Ascending aorta (tissue), 2 donors: ENCODE data around the gene SSBP2. TPM values are rescaled to one million over a fixed set of nuclear protein-coding genes. Genes with fewer than 3 reads are reported as not detected.

Experiments used
- DNase-seq, 2 donors: peaks; one replicate each; pipeline ENCODE4 v3.0.0-alpha.2; 2019; ENCODE audit warnings: low spot score in 2 of 2
- H3K27ac ChIP-seq, 2 donors: fragments of 200-600 bp; sonication (generic); one replicate each; pipeline ENCODE4 v1.5.1; 2016 to 2017; ENCODE audit warnings: mild to moderate bottlenecking in 1 of 2
- H3K27me3 ChIP-seq: fragments of 200-600 bp; sonication (generic); one replicate; pipeline ENCODE4 v1.5.1; 2017
- H3K36me3 ChIP-seq, 2 donors: fragments of 200-600 bp; sonication (generic); one replicate each; pipeline ENCODE4 v1.5.1; 2016
- H3K4me1 ChIP-seq, 2 donors: fragments of 200-600 bp; sonication (generic); one replicate each; pipeline ENCODE4 v1.5.1; 2016 to 2017; ENCODE audit warnings: mild to moderate bottlenecking in 1 of 2
- H3K4me3 ChIP-seq, 2 donors: fragments of 200-600 bp; sonication (generic); one replicate each; pipeline ENCODE4 v1.5.1; 2016 to 2017; ENCODE audit warnings: mild to moderate bottlenecking in 1 of 2
- H3K9me3 ChIP-seq, 2 donors: fragments of 200-600 bp; sonication (generic); one replicate each; pipeline ENCODE4 v1.5.1; 2016
- intact Hi-C: fragments of 100-400 bp; cut with DNase I; formaldehyde crosslinking; loops from one replicate; pipeline ENCODE4 v1.15.1; 2023
- total RNA-seq: library from RNA; depleted of rRNA; stranded (reverse); fragments of >200 nt; gene quantifications from one replicate; pipeline ENCODE4 v1.1.0, GENCODE V29; 2016
- TF ChIP-seq, protein P1 (sequence below), 3 experiments: fragments of 200-600 bp in 2 of 3; fragments of 450-650 bp in 1 of 3; sonication (generic) in 2 of 3; IDR thresholded peaks; one replicate each; pipeline ENCODE4 v1.5.1; 2016 to 2019; ENCODE audit warnings: antibody characterized with exemption in 3 of 3, mild to moderate bottlenecking in 1 of 3, moderate library complexity in 1 of 3

SSBP2 gene
- total RNA-seq, 1 donor from 2014 or later = 22.4 TPM

DNA sequence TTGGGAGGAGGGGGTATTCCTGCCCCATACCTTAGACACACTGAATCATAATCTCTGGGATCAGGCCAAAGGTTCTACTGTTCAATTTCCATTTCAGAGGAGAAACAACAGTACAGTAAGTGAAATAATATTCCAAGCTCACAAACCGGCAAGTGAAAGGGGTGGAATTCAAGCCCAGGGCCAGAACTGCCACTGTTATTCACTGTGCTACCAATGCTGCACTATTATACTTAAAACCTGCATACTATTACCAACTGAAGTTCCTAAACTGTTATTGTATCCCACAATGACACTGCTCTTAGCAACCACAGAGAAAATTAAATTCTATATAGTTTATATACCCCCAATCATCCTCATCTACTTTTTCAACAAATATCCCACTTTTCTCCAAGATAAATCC is 24.6 kb downstream of the SSBP2 start:
- Histone ChIP-seq H3K4me3 (no peak overlapping the region), H3K9me3 (no peaks in the 10 kb centered on the region), H3K27ac (no peak overlapping the region), H3K4me1 (peaks cover 0 to 22% of the 10 kb centered on the region in 2 donors), H3K36me3 (no peaks in the 10 kb centered on the region), H3K27me3 (no peaks in the 10 kb centered on the region)
- DNase-seq = no peak
- TF ChIP-seq, protein P1, sequence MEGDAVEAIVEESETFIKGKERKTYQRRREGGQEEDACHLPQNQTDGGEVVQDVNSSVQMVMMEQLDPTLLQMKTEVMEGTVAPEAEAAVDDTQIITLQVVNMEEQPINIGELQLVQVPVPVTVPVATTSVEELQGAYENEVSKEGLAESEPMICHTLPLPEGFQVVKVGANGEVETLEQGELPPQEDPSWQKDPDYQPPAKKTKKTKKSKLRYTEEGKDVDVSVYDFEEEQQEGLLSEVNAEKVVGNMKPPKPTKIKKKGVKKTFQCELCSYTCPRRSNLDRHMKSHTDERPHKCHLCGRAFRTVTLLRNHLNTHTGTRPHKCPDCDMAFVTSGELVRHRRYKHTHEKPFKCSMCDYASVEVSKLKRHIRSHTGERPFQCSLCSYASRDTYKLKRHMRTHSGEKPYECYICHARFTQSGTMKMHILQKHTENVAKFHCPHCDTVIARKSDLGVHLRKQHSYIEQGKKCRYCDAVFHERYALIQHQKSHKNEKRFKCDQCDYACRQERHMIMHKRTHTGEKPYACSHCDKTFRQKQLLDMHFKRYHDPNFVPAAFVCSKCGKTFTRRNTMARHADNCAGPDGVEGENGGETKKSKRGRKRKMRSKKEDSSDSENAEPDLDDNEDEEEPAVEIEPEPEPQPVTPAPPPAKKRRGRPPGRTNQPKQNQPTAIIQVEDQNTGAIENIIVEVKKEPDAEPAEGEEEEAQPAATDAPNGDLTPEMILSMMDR (IDR thresholded peaks at IDR 0.05) = no peak
- intact Hi-C loops = no loop called here

DNA sequence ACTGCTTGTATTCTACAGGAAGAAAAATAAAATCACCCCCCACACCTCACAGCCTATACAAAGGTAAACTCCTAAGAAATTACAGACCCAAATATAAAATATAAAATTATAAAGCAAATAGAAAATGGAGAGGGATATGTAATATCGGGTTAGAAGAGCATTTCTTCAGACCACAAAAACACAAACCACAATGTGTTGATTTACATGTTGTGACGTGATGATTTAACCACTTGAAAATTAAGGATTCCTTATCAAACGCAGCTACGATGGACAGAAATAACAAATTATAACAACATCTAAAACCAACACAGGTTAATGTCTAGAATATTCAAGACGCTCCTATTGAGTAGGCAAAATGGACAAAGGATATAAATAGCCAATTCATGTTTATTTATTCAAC is 26.3 kb downstream of the SSBP2 start:
- no peaks in the 10 kb centered on the region for H3K36me3 ChIP-seq
- no peaks in the 10 kb centered on the region for H3K27me3 ChIP-seq
- peaks cover 0 to 29% of the 10 kb centered on the region in 2 donors for H3K4me1 ChIP-seq
- H3K9me3 ChIP-seq = no peaks in the 10 kb centered on the region
- intact Hi-C loops = no loop called here
- no peak overlapping the region for H3K27ac ChIP-seq
- TF ChIP-seq, protein P1 (IDR thresholded peaks at IDR 0.05) = no peak
- DNase-seq = no peak
- H3K4me3 ChIP-seq = no peak overlapping the region

DNA sequence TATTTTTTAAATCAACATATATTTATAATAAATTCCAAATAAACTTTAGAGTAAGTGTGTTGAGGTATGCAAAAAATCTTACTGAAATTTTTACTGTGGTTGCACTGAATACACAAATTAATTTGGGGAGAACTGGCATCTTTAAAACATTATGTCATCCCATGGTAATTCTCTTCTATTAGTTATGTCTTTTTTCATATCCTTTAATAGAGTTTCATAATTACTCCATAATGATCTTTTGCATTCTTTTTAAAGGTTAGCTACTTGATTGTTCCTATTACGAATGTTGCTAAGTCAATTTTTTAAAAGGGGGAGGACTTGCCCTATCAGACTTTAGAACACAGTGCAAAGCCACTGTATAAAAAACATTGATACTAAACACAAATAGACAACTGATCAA is 26.8 kb downstream of the SSBP2 start:
- Histone ChIP-seq H3K27ac (no peak overlapping the region), H3K36me3 (no peaks in the 10 kb centered on the region), H3K9me3 (no peaks in the 10 kb centered on the region), H3K4me1 (peaks cover 0 to 32% of the 10 kb centered on the region in 2 donors), H3K4me3 (no peak overlapping the region), H3K27me3 (no peaks in the 10 kb centered on the region)
- intact Hi-C loops = no loop called here
- no peak for DNase-seq
- TF ChIP-seq, protein P1 (IDR thresholded peaks at IDR 0.05) = no peak

DNA sequence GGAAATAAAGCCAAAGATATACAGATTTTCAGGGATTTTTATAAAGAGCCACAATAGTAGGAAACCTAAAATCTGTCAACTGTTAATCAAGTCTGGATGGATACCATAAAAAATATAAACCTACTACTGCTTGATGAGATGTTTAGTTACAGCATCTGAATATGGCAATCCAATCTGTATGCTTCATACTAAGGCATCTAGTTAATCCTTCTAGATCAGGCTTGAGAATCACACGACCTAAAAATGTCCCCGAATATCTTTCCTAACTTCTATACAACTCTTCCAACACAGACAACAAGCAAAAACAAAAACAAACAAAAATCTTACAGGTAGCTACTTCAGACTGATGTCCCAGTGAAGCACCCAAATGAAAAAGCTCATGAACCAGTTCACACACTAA is 29.8 kb downstream of the SSBP2 start:
- H3K27me3 ChIP-seq = no peaks in the 10 kb centered on the region
- peaks cover 0 to 33% of the 10 kb centered on the region in 2 donors for H3K4me1 ChIP-seq
- H3K27ac ChIP-seq = no peak overlapping the region
- TF ChIP-seq, protein P1 (IDR thresholded peaks at IDR 0.05) = no peak
- no peak for DNase-seq
- intact Hi-C loops = no loop called here
- no peak overlapping the region for H3K4me3 ChIP-seq
- no peaks in the 10 kb centered on the region for H3K9me3 ChIP-seq
- H3K36me3 ChIP-seq = no peaks in the 10 kb centered on the region

DNA sequence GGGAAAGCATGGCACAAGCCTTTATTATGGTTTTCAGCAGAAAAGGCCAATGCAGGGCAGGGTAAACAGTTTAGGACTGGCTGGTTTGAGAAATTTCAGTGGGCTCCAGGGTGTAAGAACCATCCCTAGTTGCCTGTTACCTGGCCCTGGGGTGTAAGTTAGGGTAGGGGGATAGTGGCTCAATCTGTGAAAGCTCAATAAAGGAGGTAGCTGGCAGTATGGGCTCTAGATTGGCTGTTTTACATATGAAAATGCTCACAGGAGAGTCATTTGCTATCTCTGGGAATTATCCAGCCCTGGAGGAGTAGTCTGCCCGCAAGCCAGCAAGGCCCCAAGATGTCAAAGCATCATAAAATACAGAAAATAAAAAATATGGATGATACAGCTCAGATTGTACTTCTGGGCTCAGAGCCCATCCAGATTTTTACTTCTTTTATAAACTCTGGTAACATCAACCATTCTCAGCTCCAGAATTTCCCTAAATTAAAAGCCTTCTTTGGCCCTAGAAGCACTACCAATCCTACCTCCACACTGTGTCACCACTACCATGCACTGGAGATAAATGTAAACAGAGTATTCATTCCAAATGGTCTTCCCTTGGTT is 31.1 kb downstream of the SSBP2 start:
- TF ChIP-seq, protein P1 (IDR thresholded peaks at IDR 0.05) = no peak
- no peak for DNase-seq
- Histone ChIP-seq H3K4me1 (peaks cover 0 to 28% of the 10 kb centered on the region in 2 donors), H3K27ac (no peak overlapping the region), H3K9me3 (no peaks in the 10 kb centered on the region), H3K4me3 (no peak overlapping the region), H3K27me3 (no peaks in the 10 kb centered on the region), H3K36me3 (no peaks in the 10 kb centered on the region)
- intact Hi-C loops = no loop called here

DNA sequence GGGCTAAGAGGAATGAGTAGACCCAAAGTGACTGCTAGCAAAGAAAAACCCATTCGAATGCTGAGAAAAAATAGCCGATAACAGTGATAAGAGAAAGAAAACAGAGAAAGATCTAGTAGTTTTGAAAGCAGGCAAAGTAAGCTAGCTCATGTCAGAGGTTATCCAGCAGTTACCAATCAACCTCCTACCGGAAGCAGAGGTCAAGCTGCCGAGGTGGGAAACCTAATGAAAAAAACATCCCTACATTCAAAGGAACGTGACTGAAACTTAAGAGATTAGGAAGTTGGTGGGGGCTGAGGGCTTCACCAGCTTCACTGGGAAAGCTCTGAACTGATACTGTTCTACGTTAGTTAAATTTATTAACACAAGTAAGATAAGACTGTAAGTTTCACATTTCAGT is 32.6 kb downstream of the SSBP2 start:
- H3K27ac ChIP-seq = no peak overlapping the region
- no peaks in the 10 kb centered on the region for H3K36me3 ChIP-seq
- no peaks in the 10 kb centered on the region for H3K27me3 ChIP-seq
- no peak overlapping the region for H3K4me3 ChIP-seq
- intact Hi-C loops = no loop called here
- no peak for DNase-seq
- TF ChIP-seq, protein P1 (IDR thresholded peaks at IDR 0.05) = no peak
- peaks cover 0 to 28% of the 10 kb centered on the region in 2 donors for H3K4me1 ChIP-seq
- no peaks in the 10 kb centered on the region for H3K9me3 ChIP-seq
